ENCODE data around the gene SLC9C2.
"Not testable (repeated sequence)": the region's sequence is repeated elsewhere in the genome, so short reads cannot be mapped to it uniquely, and the experiment has no call there.

The SLC9C2 gene

GRCh38 chr1:173603056-173603591, at the start of gene SLC9C2:
Gene SLC9C2 (minus strand): TSS chr1:173603072. CDS start chr1:173601776, 1,296 bp downstream.
- Histone ChIP-seq H3K9me3 (ENCODE audit: insufficient read depth, low read depth, low read length) (peaks cover 4% of the 10 kb centered on the region; the same call in 1 of the 2 replicates), H3K27ac (ENCODE audit: low read length) (no peak within 1 kb of the TSS), H3K27me3 (ENCODE audit: insufficient read depth, low read length) (no peaks in the 10 kb centered on the region), H3K9ac (ENCODE audit: low read depth, low read length) (no peak within 1 kb of the TSS), H3K36me3 (ENCODE audit: insufficient read depth, low read depth, low read length) (no peaks in the 10 kb centered on the region), H3K4me3 (ENCODE audit: low read length) (no peak within 1 kb of the TSS), H3K4me1 (ENCODE audit: insufficient read depth, low read length) (no peaks in the 10 kb centered on the region)

DNA sequence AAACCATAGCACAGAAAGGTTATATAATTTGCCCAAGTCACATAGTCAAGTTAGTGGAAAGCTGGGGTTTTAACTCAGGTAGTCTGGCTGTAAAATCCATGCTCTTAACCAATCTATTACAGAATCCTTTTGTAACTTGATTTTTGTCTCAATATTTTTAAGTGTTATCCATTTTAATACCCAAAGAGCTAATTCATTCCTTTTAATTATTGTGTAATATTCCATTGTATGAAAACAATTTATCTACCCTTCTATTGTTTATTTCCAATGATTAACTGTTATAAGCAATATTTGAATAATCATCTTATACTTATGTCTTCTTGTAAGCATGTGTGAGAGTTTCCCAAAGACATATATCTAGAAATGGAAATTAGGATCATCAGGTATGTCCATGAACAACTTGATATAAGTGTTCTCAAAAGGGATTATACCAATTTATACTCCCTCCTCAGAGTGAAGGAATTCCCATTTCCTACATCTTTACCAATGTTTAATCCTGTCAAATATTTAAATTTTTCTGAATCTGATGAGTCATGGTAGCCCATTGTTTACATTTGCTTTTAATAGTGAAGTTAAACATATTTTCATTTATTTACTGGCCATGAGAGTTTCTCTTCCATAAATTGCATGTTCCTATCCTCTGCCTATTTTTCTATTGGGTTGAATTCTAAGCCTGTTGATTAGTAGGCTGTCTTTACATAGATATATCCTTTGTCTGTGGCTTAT, 46.2 kb upstream of the SLC9C2 start:
- Histone ChIP-seq H3K4me3 (ENCODE audit: low read length) (no peak overlapping the region), H3K27me3 (ENCODE audit: insufficient read depth, low read length) (no peaks in the 10 kb centered on the region), H3K27ac (ENCODE audit: low read length) (no peak overlapping the region), H3K9ac (ENCODE audit: low read depth, low read length) (no peak overlapping the region), H3K4me1 (ENCODE audit: insufficient read depth, low read length) (no peaks in the 10 kb centered on the region), H3K36me3 (ENCODE audit: insufficient read depth, low read depth, low read length) (no peaks in the 10 kb centered on the region), H3K9me3 (ENCODE audit: insufficient read depth, low read depth, low read length) (no peaks in the 10 kb centered on the region)

DNA sequence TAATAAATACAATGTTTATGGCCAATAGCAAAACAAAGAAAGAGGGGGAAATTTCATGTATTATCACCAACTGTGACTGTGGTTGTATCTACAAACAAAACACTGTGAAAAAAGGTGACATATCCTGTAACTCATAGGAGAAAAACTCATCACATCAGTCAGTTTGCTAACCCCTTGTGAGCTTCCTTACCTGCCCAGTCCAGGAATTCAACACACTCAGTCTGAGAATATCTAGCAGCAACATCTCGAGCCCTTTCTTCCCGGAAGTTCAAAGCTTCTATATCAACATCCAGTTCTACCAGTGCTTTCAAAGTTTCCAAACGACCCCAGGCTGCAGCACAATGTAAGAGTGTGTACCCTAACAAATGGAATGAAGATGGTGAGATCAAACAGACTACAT, 43.8 kb upstream of the SLC9C2 start:
- no peaks in the 10 kb centered on the region for H3K4me1 ChIP-seq (ENCODE audit: insufficient read depth, low read length)
- no peaks in the 10 kb centered on the region for H3K27me3 ChIP-seq (ENCODE audit: insufficient read depth, low read length)
- no peak overlapping the region for H3K9ac ChIP-seq (ENCODE audit: low read depth, low read length)
- H3K4me3 ChIP-seq (ENCODE audit: low read length) = no peak overlapping the region
- H3K36me3 ChIP-seq (ENCODE audit: insufficient read depth, low read depth, low read length) = no peaks in the 10 kb centered on the region
- peaks cover under 1% of the 10 kb centered on the region; the same call in 1 of the 2 replicates for H3K9me3 ChIP-seq (ENCODE audit: insufficient read depth, low read depth, low read length)
- no peak overlapping the region for H3K27ac ChIP-seq (ENCODE audit: low read length)

GRCh38 chr1:173642450-173643139, 39.7 kb upstream of the SLC9C2 start:
- not testable (repeated sequence) for H3K27ac ChIP-seq (ENCODE audit: low read length); H3K4me1 ChIP-seq (ENCODE audit: insufficient read depth, low read length); H3K27me3 ChIP-seq (ENCODE audit: insufficient read depth, low read length); H3K9ac ChIP-seq (ENCODE audit: low read depth, low read length); H3K4me3 ChIP-seq (ENCODE audit: low read length); H3K36me3 ChIP-seq (ENCODE audit: insufficient read depth, low read depth, low read length)
- peaks cover 18% of the 10 kb centered on the region for H3K9me3 ChIP-seq (ENCODE audit: insufficient read depth, low read depth, low read length)

DNA sequence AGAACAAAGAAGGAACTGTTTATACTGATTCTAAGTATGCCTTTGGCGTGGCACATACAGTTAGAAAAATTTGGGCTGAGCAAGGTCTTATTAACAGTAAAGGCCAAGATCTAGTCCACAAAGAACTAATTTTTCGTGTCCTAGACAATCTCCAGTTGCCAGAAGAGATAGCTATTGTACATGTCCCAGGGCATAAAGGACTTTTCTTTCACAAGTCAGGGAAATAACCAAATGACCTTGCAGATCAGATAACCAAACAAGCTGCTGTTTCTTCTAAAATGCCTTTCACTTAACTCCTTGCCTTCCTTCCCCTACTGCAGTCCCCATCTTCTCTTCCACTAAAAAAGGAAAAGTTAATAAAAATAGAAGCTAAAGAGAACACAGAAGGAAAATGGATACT, 36.2 kb upstream of the SLC9C2 start:
- peaks cover 23% of the 10 kb centered on the region for H3K9me3 ChIP-seq (ENCODE audit: insufficient read depth, low read depth, low read length)
- H3K27ac ChIP-seq (ENCODE audit: low read length) = no peak overlapping the region
- H3K9ac ChIP-seq (ENCODE audit: low read depth, low read length) = no peak overlapping the region
- 0 out of 2 replicates have a peak, but pooled peaks cover 3% of the 10 kb centered on the region for H3K36me3 ChIP-seq (ENCODE audit: insufficient read depth, low read depth, low read length)
- no peaks in the 10 kb centered on the region for H3K4me1 ChIP-seq (ENCODE audit: insufficient read depth, low read length)
- H3K27me3 ChIP-seq (ENCODE audit: insufficient read depth, low read length) = no peaks in the 10 kb centered on the region
- no peak overlapping the region for H3K4me3 ChIP-seq (ENCODE audit: low read length)

GRCh38 chr1:173638043-173639021, 35.5 kb upstream of the SLC9C2 start:
- Histone ChIP-seq H3K9ac (ENCODE audit: low read depth, low read length) (no peak overlapping the region), H3K36me3 (ENCODE audit: insufficient read depth, low read depth, low read length) (0 out of 2 replicates have a peak, but pooled peaks cover 3% of the 10 kb centered on the region), H3K4me3 (ENCODE audit: low read length) (no peak overlapping the region), H3K27me3 (ENCODE audit: insufficient read depth, low read length) (no peaks in the 10 kb centered on the region), H3K27ac (ENCODE audit: low read length) (no peak overlapping the region), H3K9me3 (ENCODE audit: insufficient read depth, low read depth, low read length) (peaks cover 23% of the 10 kb centered on the region), H3K4me1 (ENCODE audit: insufficient read depth, low read length) (no peaks in the 10 kb centered on the region)

DNA sequence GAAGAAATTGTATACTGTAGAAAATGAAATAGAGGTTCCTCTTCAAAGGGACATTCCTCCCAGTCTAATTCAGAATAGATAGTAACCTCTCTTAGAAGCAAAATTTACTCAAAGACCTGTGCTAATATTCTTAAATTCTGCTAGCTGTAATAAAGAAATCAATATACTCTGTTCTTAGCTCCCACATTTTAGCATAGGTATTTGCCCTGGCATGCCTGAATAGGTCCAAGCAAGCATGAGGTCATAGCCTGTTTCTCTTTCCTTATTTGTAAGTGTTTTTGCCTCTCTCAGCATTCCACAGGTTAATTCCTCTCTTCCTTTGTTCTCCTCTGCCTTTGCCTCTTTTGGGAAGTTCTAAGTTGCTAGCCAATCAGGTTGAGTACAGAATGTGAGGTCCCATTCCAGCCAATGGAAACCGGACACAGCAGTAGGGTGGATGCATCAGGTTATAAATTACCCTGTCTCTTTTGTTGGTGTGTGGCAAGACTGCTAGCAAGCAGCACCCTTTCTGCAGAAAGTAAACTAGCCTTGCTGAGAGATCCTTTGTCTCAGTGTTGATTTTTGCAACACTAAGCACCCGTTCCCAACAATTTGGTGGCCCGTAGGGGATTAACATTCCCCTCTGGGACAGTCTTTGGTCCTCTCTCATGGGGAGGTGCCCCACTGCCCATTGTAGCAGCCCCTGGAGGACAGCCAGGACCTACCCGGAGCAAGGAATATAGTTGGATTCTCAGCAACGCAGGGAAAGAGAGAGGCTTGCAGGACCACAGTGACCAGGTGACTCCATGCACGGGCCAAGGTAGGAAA, 34.6 kb upstream of the SLC9C2 start:
- not testable (repeated sequence) for H3K4me3 ChIP-seq (ENCODE audit: low read length); H3K27ac ChIP-seq (ENCODE audit: low read length); H3K9ac ChIP-seq (ENCODE audit: low read depth, low read length); H3K36me3 ChIP-seq (ENCODE audit: insufficient read depth, low read depth, low read length); H3K27me3 ChIP-seq (ENCODE audit: insufficient read depth, low read length); H3K4me1 ChIP-seq (ENCODE audit: insufficient read depth, low read length)
- peaks cover 23% of the 10 kb centered on the region for H3K9me3 ChIP-seq (ENCODE audit: insufficient read depth, low read depth, low read length)

- Histone ChIP-seq H3K9me3 (ENCODE audit: insufficient read depth, low read depth, low read length) (peaks cover 15% of the 10 kb centered on the region), H3K27ac (ENCODE audit: low read length) (no peak within 1 kb of the TSS), H3K4me1 (ENCODE audit: insufficient read depth, low read length) (no peaks in the 10 kb centered on the region), H3K27me3 (ENCODE audit: insufficient read depth, low read length) (no peaks in the 10 kb centered on the region), H3K36me3 (ENCODE audit: insufficient read depth, low read depth, low read length) (0 out of 2 replicates have a peak, but pooled peaks cover 3% of the 10 kb centered on the region), H3K9ac (ENCODE audit: low read depth, low read length) (no peak within 1 kb of the TSS), H3K4me3 (ENCODE audit: low read length) (no peak within 1 kb of the TSS)
These were observed 32.2 kb upstream of the SLC9C2 start, which contains the start of gene TEX50 for GRCh38 chr1:173635116-173635515. Gene TEX50 (plus strand): TSS chr1:173635338. CDS start chr1:173635522, 184 bp downstream.

- H3K36me3 ChIP-seq (ENCODE audit: insufficient read depth, low read depth, low read length) = no peaks in the 10 kb centered on the region
- no peaks in the 10 kb centered on the region for H3K9me3 ChIP-seq (ENCODE audit: insufficient read depth, low read depth, low read length)
- H3K9ac ChIP-seq (ENCODE audit: low read depth, low read length) = no peak overlapping the region
- H3K4me3 ChIP-seq (ENCODE audit: low read length) = no peak overlapping the region
- no peaks in the 10 kb centered on the region for H3K27me3 ChIP-seq (ENCODE audit: insufficient read depth, low read length)
- H3K27ac ChIP-seq (ENCODE audit: low read length) = no peak overlapping the region
- H3K4me1 ChIP-seq (ENCODE audit: insufficient read depth, low read length) = no peaks in the 10 kb centered on the region
These were observed 26.0 kb upstream of the SLC9C2 start for GRCh38 chr1:173628888-173629287.

DNA sequence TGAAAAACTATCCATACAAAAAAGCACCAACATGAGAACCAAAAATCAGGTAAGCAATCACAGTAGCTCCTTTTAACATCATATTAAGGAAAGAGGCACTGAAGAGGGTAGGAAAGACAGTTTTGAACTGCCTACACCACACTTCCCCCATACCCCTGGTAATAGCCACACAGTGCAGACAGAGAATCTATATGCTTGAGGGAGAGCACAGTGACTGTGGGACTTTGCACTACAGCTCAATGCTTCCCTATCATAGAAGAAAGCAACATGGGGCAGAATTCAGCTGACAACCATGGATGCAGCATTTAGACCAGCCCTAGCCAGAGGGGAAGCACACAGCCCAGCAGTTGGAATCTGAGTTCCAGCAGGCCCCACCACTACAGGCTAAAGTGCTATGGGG, 24.4 kb upstream of the SLC9C2 start:
- Histone ChIP-seq H3K9me3 (ENCODE audit: insufficient read depth, low read depth, low read length) (no peaks in the 10 kb centered on the region), H3K36me3 (ENCODE audit: insufficient read depth, low read depth, low read length) (no peaks in the 10 kb centered on the region), H3K27ac (ENCODE audit: low read length) (no peak overlapping the region), H3K4me1 (ENCODE audit: insufficient read depth, low read length) (no peaks in the 10 kb centered on the region), H3K4me3 (ENCODE audit: low read length) (no peak overlapping the region), H3K9ac (ENCODE audit: low read depth, low read length) (no peak overlapping the region), H3K27me3 (ENCODE audit: insufficient read depth, low read length) (no peaks in the 10 kb centered on the region)

Data from iPS-20b (cell line).